GDM1 (cell line): ENCODE measurements around the gene SNRPA.
"Not testable (repeated sequence)": the region's sequence is repeated elsewhere in the genome, so short reads cannot be mapped to it uniquely, and the experiment has no call there.

Source experiments
- DNase-seq: peaks from one replicate; lab custom pipeline; 2025; lab: John Stamatoyannopoulos, UW

Gene SNRPA

DNA sequence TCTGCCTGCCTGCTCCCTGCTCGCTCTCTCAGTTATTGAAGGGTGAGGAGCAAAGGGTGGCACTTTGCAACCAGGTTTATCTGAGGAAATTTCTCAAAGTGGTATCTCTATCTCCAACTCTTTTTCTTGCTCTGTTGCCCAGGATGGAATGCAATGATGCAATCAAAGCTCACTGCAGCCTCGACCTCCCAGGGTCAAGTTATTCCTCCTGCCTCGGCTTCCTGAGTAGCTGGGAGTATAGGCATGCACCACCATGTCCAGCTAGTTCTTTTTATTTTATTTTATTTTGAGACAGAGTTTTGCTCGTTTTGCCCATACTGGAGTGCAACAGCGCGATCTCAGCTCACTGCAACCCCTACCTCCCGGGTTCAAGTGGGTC lies 5.6 kb upstream of the SNRPA start:
- no peak for DNase-seq

- DNase-seq = no peak
Measured at GRCh38 chr19:40747536-40747935, 3.5 kb upstream of the SNRPA start.

DNA sequence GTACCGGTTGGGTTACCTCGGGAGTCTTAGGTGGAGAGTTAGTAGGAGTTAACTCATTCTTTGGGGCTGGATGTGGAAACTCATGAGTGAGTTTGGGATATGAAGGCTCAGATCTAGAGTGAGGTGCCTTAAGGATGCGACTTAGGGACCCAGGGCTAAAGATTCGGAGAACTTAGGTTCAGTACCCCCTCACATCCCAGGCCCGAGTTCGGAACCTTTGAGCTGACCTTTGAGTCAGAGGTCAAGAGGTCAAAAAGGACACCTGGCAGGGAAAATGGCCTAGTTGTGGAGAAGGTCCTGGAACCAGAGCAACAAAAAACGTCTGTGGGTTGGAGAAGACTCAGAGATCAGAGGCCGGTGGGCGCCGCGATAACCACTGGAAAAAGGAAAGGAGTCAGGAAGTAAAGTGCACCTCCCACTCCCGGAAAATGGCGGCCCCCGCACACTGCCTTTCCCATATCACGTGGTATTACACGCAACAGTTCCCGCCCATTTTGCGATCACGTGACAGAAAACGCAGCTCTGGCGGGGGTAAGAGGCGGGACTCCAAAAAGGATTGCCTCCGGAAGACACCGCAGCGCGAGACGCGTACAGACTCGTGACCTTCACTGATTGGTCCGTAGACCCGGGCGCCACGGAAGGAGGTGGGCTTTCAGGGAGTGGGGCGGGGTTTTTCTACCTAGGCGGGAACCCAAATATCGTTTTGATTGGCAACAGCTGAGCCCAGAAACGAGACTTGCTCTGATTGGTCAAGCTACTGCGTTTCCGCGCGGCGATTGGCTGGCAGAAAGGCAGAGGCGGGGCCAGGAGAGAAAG lies 737 bp upstream of the SNRPA start, which contains the start of gene ACTMAP:
ACTMAP (minus strand) TSS at position 420 of the 816 bp plus-strand sequence. CDS start 674 bp downstream, outside the sequence.
- peak; percentile 100 for DNase-seq

DNA sequence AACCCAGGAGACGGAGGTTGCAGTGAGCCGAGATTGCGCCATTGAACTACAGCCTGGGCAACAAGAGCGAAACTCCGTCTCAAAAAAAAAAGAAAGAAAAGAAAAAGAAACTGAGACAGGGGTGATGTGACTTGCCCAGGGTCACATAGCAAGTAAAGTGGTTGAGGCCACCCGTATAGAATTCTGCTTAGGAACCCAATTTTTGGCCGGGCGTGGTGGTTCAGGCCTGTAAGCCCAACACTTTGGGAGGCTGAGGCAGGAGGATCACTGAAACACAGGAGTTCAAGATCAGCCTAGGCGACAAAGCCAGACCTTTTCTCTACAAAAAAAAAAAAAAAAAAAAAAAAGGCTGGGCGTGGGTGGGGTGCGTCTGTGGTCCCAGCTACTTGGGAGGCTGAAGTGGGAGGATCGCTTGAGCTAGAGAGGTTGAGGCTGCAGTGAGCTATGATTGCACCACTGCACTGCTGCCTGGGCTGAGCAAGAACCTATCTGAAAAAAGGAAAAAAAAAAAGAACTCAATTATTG lies 1.3 kb downstream of the SNRPA start:
- DNase-seq = no peak

DNA sequence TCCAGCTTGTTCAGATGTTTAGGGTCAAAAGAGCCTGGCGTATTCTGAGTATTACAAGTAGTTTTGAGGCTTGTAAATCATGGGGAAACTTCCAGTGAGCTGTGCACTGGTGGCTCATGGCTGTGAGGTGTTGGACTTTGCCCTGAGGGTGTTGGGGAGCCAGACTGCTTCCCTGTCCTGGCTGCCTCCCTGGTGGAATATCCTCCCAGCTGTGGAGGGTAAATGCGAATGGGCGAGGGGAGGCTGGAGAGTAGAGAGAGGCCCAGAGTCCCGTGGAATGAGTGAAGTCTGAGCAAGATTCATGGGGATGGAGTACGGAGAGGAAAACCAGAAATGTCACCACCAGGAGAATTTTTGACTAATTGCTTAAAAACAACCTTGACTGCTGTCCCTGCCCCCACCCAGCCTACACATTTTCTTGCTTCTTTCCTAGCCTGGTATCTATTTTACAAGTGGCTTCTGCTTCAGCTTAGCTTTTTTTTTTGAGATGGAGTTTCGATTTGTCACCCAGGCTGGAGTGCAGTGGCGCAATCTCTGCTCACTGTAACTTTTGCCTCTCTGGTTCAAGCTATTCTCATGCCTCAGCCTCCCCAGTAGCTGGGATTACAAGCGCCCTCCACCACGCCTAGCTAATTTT lies 3.7 kb downstream of the SNRPA start:
- DNase-seq = no peak

DNA sequence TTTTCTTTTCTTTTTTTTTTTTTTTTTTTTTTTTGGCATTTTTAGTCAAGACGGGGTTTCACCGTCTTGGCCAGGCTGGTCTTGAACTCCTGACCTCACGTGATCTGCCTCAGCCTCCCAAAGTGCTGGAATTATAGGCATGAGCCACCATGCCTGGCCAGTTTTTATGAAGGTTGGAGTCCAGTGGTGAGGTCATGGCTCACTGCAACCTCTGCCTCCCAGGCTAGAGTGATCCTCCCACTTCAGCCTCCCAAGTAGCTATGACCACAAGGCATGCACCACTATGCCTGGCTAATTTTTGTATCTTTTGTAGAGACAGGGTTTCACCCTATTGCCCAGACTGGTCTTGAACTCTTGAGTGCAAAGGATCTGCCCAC lies 4.2 kb downstream of the SNRPA start:
- no peak for DNase-seq

DNA sequence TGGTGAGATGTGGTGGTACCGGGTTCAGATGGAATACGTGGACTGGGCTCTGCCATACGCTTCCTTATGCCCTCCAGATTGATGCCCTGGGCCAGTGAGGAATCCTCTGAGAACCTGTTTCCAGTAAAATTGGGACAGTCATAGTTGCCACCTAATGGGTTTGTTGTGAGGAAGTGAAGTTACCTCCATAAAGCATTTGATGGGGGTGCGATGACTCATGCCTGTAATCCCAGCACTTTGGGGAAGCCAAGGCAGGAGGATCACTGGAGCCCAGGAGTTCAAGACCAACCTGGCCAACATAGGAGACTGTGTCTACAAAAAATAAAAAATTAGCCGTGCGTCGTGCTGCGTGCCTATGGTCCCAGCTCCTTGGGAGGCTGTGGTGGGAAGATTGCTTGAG lies 4.8 kb downstream of the SNRPA start:
- DNase-seq = no peak

- no peak for DNase-seq
Measured at GRCh38 chr19:40756502-40757110, 5.6 kb downstream of the SNRPA start.

DNA sequence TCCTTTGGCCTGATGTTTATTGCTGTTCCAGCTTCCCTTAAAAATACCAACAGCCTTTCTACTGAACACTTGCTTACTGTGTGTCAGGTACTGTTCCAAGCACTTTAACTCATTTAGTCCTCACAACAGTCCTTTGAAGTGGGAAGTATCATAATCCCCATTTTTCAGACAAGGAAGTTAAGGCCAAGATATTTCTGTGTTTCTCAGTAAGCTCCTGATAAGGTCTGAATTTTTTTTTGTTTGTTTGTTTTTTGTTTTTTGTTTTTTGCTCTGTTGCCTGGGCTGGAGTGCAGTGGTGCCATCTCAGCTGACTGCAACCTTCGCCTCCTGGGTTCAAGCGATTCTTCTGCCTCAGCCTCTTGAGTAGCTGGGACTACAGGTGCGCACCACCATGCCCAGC lies 7.5 kb downstream of the SNRPA start:
- no peak for DNase-seq

GRCh38 chr19:40759352-40759751 lies 8.3 kb downstream of the SNRPA start:
- no peak for DNase-seq

DNA sequence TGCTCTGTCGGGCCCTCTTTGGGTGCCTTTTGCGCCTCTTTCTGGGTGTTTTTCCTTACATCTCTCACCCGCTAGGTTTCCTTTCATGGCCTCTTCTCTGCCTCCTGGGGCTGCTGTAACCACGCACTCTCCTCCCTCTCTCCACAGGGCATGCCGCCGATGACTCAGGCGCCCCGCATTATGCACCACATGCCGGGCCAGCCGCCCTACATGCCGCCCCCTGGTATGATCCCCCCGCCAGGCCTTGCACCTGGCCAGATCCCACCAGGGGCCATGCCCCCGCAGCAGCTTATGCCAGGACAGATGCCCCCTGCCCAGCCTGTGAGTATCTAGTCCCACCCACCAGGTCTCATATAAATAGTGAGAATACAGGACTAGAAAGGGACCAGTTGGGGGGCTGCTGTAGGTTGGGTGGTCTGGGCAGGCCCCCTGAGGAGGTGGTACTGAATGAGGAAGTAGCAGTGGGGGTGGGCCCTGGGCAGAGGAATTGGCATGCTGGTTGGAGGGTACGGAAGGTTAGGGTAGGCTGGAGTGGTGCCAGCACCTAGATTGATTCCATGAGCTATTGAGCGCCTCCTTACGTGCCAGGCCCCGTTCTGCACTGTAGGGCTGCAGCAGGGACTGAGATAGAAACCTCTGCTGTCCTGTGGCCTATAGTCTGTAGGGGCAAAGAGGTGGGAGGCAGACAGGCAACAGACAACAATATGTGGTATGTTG lies 11.9 kb downstream of the SNRPA start:
- no peak for DNase-seq

DNA sequence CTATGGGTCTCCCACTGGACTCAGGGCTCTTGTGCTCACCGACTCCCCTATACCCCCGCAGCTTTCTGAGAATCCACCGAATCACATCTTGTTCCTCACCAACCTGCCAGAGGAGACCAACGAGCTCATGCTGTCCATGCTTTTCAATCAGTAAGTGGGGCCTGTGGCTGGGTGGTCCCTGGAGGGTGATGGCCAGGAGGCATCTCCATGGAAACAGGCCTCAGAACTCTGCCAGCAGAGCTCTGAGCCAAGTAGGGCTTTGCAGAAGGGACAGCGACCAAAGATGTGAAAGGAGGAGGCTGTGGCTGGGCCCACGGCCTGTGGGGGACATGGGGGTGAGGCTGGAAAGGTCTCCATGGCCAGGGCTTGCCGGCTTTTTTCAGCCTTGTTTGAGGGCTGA lies 12.5 kb downstream of the SNRPA start:
- no peak for DNase-seq

GRCh38 chr19:40763963-40764362 lies 13.0 kb downstream of the SNRPA start:
- DNase-seq = no peak

- not testable (repeated sequence) for DNase-seq
Measured at GRCh38 chr19:40766385-40766784, 15.4 kb downstream of the SNRPA start.

DNA sequence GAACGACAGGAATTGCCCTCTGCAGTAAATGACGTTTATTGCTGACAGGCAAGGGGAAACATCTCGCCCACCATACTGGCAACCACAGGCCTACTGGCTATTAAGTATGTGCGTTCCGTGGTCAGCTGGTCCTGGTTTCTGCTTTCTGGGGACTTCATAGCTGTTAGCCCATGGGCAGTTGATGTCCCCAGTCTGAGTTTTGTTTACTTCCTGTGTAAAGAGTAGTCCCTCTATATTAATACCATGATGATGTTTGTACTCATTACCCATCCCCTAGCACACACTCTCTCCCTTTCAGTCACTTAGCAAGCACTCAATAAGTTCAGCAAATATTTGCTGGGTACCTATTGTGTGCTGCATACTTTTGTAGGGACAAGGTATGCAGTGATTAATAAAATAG lies 17.9 kb downstream of the SNRPA start:
- no peak for DNase-seq

DNA sequence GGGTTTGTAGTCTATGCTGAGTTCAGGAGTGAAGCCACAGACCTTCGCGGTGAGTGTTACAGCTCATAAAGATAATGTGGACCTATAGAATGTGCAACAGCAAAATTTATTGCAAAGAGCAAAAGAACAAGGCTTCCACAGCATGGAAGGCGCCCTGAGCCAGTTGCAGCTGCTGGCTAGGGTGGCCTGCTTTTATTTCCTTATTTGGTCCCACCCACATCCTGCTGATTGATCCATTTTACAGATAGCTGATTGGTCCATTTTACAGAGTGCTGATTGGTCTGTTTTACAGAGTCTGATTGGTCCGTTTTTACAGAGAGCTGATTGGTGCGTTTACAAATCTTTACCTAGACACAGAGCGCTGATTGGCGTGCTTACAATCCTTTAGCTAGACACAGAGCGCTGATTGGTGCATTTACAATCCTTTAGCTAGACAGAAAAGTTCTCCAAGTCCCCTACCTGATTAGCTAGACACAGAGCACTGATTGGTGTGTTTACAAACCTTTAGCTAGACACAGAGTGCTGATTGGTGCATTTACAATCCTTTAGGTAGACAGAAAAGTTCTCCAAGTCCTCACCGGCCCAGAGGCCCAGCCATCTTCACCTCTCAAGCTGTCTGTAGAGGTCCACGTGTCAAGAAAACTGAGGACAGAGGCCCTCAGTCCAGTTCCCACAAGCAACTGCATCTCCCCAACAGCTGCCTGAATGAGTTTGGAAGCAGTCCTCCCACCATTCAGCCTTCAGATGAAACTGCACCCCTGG lies 20.3 kb downstream of the SNRPA start:
- not testable (repeated sequence) for DNase-seq

DNA sequence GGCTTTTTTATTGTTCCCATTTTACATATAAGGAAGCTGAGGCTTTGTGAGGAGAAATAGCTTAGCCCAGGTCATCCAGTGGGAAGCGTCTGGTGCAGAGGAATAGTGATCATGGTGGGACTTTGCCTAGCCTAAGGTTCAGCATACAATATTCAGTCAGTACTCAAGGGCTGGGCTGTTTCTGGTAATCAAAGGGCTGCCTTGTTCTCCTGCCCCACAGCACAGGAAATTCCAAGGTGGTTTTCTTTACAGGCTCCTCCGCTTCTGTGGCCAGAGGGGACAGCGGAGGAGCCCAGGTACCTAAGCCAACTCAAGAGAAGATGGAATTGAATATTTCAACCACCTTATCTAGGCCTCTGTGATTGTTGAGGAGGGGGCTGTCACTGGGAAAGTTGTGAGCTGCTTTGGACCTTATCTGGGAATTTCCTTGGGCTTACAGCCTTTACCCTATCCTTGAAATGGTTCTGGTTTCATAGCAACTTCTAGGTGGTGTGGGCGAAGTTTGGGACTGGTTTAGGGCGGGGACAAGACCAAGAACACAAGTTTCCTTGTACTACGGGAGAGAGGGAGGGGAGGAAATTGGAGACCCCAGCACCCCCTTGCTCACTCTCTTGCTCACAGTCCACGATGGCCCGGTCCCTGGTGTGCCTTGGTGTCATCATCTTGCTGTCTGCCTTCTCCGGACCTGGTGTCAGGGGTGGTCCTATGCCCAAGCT lies 24.1 kb downstream of the SNRPA start, which contains the start of gene MIA:
MIA (plus strand) TSS at position 606 of the 716 bp plus-strand sequence; CDS start at position 628, 22 bp downstream.
- DNase-seq = no peak

DNA sequence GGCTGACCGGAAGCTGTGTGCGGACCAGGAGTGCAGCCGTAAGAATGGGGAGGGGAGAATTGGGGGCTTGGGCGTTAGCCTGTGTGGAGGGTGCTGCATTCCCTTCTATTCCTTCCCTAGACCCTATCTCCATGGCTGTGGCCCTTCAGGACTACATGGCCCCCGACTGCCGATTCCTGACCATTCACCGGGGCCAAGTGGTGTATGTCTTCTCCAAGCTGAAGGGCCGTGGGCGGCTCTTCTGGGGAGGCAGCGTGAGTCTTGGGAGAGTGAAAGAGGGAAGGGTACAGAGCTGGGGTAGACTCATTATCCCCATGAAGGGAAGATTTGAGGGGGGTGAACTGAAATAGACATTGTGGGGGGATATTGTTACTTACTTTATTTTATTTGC lies 24.6 kb downstream of the SNRPA start:
- DNase-seq = no peak

DNA sequence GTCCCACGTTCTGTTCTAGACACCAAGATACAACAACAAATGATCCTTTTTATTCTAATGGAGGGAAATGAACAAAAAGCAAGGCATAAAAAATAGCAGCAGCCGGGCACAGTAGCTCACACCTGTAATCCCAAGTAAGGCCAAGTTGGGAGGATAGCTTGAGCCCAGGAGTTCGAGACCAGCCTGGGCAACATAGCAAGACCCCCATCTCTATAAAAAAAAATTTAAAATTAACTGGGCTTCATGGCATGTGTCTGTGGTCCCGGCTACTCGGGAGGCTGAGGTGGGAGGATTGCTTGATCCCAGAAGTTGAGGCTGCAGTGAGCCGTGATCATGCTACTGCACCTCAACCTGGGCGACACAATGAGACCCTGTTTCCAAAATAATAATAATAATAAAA lies 25.4 kb downstream of the SNRPA start:
- DNase-seq = no peak

DNA sequence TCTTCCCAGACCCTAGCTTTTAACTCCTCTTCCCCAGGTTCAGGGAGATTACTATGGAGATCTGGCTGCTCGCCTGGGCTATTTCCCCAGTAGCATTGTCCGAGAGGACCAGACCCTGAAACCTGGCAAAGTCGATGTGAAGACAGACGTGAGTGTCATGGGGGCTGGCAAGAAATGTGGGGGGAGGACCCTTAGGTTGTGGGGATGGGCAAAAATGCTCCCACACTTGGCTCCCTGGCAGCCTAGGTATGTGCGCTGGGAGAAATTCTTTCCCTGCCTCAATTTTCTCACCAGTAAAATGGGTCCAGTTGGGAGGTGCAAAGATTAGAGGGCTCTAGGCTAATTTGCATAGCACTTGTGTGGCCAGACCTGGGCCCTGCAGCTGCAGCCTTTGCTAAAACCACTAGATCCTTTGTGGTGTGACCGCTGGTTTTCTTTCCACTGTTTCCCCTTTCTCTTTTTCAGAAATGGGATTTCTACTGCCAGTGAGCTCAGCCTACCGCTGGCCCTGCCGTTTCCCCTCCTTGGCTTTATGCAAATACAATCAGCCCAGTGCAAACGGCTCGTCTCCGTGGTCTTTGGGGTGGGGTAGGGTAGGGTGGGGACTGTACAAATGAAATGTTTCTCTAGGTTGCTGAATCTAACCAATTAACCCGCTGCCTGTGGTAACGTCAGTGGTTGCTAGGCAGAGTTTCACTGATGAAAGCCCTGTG lies 26.1 kb downstream of the SNRPA start:
- peak; percentile 96 for DNase-seq
